ENCODE results near the gene MALRD1.

DNA sequence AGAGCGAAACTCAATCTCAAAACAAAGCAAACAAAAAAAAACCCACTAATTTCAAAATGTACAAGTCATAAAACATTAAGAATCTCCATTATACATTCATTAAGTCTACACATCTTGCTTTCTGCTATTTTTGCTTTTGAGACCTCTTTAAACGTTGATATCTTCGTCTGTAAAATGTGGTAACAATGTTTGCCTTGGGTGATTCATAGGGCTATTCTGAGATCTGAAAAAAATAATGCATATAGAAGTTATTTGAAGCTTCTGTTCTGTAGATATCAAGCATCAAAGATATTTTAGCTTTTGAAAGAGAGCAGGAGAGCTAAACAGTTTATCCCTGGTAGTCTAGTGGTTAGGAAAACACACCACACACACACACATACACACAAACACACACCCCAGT is 609.5 kb downstream of the MALRD1 start:
- TF ChIP-seq, protein P1, sequence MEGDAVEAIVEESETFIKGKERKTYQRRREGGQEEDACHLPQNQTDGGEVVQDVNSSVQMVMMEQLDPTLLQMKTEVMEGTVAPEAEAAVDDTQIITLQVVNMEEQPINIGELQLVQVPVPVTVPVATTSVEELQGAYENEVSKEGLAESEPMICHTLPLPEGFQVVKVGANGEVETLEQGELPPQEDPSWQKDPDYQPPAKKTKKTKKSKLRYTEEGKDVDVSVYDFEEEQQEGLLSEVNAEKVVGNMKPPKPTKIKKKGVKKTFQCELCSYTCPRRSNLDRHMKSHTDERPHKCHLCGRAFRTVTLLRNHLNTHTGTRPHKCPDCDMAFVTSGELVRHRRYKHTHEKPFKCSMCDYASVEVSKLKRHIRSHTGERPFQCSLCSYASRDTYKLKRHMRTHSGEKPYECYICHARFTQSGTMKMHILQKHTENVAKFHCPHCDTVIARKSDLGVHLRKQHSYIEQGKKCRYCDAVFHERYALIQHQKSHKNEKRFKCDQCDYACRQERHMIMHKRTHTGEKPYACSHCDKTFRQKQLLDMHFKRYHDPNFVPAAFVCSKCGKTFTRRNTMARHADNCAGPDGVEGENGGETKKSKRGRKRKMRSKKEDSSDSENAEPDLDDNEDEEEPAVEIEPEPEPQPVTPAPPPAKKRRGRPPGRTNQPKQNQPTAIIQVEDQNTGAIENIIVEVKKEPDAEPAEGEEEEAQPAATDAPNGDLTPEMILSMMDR (IDR thresholded peaks at IDR 0.05; ENCODE audit: low read length), result no peak
- TF ChIP-seq EZH2 (IDR thresholded peaks at IDR 0.05; ENCODE audit: borderline replicate concordance, low read length), result no peak

Data from OCI-LY1 (cell line).